Cardiac muscle cell (in vitro differentiated cells and primary cell): Measurements from ENCODE around the gene KIF1C. TPM values are rescaled to one million over a fixed set of nuclear protein-coding genes. Genes with fewer than 3 reads are reported as not detected.

Experiments used
- DNase-seq, 2 donors: peaks; one replicate each; pipeline versions ENCODE4 v3.0.0 to v3.0.0-alpha.2; 2010 to 2017; ENCODE audit warnings: low read depth in 1 of 2, low spot score in 1 of 2
- H3K27ac ChIP-seq: fragments of 200-600 bp; sonication (generic); 2 replicates; pipeline ENCODE4 v1.5.1; 2016
- H3K27me3 ChIP-seq: fragments of 200-600 bp; sonication (generic); 2 replicates; pipeline ENCODE4 v1.6.0; 2016; ENCODE audit warnings: control low read depth
- H3K36me3 ChIP-seq: fragments of 200-600 bp; sonication (generic); 2 replicates; pipeline ENCODE4 v1.5.1; 2016; ENCODE audit warnings: control low read depth
- H3K4me1 ChIP-seq: fragments of 200-600 bp; sonication (generic); 2 replicates; pipeline ENCODE4 v1.8.1; 2017; ENCODE audit warnings: low read depth, mild to moderate bottlenecking, mixed run types
- H3K4me3 ChIP-seq: fragments of 200-600 bp; sonication (generic); 2 replicates; pipeline ENCODE4 v1.5.1; 2016; ENCODE audit warnings: mild to moderate bottlenecking
- H3K9me3 ChIP-seq: fragments of 200-600 bp; sonication (generic); 2 replicates; pipeline ENCODE4 v1.5.1; 2017; ENCODE audit warnings: low read depth, mild to moderate bottlenecking, control low read depth
- CTCF ChIP-seq: IDR thresholded peaks from 2 replicates; pipeline ENCODE4 v1.5.1; 2012; ENCODE audit warnings: low read depth, mild to moderate bottlenecking, low read length
- polyA plus RNA-seq: library from polyadenylated mRNA; unstranded; fragments of >200 nt; fragmentation: Nextera tagmentation; extraction: Ambion mirVana; gene quantifications from 2 replicates; pipeline ENCODE4 v1.2.1, GENCODE V29; 2016
- total RNA-seq: library from RNA; depleted of rRNA; stranded (reverse); fragments of >200 nt; gene quantifications from 2 replicates; pipeline ENCODE4 v1.2.3, GENCODE V29; 2016

The KIF1C gene
- total and polyA plus RNA-seq, 2 experiments from 2014 or later: 65.8 to 67.1 TPM

- H3K27me3 ChIP-seq: no peaks in the 10 kb centered on the region
- no peaks in the 10 kb centered on the region for H3K36me3 ChIP-seq
- H3K9me3 ChIP-seq: no peaks in the 10 kb centered on the region
- no peak overlapping the region for H3K4me3 ChIP-seq
- no peaks in the 10 kb centered on the region for H3K4me1 ChIP-seq
- TF ChIP-seq CTCF: no peak
- no peak for DNase-seq
- no peak overlapping the region for H3K27ac ChIP-seq
These were observed 80.0 kb downstream of the KIF1C start for GRCh38 chr17:5077781-5078105.

Other genes with a start within 250 kb of the KIF1C start
- not detected in 2 replicates for gene TM4SF5, start 226.1 kb upstream of the KIF1C start, total RNA-seq
- not detected in 2 replicates for gene TM4SF5, start 226.1 kb upstream of the KIF1C start, polyA plus RNA-seq
- 0.78 and 2.2 TPM in 2 replicates for gene VMO1, start 211.6 kb upstream of the KIF1C start, total RNA-seq
- 1.1 and 1.2 TPM in 2 replicates for gene VMO1, start 211.6 kb upstream of the KIF1C start, polyA plus RNA-seq
- gene GLTPD2, start 209.0 kb upstream of the KIF1C start, total RNA-seq: not detected in 2 replicates
- 4.1 and 5.4 TPM in 2 replicates for gene GLTPD2, start 209.0 kb upstream of the KIF1C start, polyA plus RNA-seq
- 136 and 260 TPM in 2 replicates for gene PSMB6, start 201.8 kb upstream of the KIF1C start, total RNA-seq
- gene PSMB6, start 201.8 kb upstream of the KIF1C start, polyA plus RNA-seq: 409 and 580 TPM in 2 replicates
- 15.0 and 18.3 TPM in 2 replicates for gene PLD2, start 190.8 kb upstream of the KIF1C start, total RNA-seq
- gene PLD2, start 190.8 kb upstream of the KIF1C start, polyA plus RNA-seq: 12.4 and 16.8 TPM in 2 replicates
- 31.3 and 47.7 TPM in 2 replicates for gene MINK1, start 164.6 kb upstream of the KIF1C start, total RNA-seq
- gene MINK1, start 164.6 kb upstream of the KIF1C start, polyA plus RNA-seq: 27.1 and 35.9 TPM in 2 replicates
- 1.7 and 7.4 TPM in 2 replicates for gene C17orf107, start 98.4 kb upstream of the KIF1C start, total RNA-seq
- 1.3 and 1.6 TPM in 2 replicates for gene C17orf107, start 98.4 kb upstream of the KIF1C start, polyA plus RNA-seq
- 0.35 and 1.5 TPM in 2 replicates for gene CHRNE, start 94.9 kb upstream of the KIF1C start, total RNA-seq
- 0.32 and 1.1 TPM in 2 replicates for gene CHRNE, start 94.9 kb upstream of the KIF1C start, polyA plus RNA-seq
- not detected in 2 replicates for gene GP1BA, start 65.7 kb upstream of the KIF1C start, total RNA-seq
- gene GP1BA, start 65.7 kb upstream of the KIF1C start, polyA plus RNA-seq: 0.61 and 0.81 TPM in 2 replicates
- gene SLC25A11, start 57.9 kb upstream of the KIF1C start, total RNA-seq: 118 and 127 TPM in 2 replicates
- gene SLC25A11, start 57.9 kb upstream of the KIF1C start, polyA plus RNA-seq: 223 and 229 TPM in 2 replicates
- 67.4 and 73.4 TPM in 2 replicates for gene RNF167, start 57.7 kb upstream of the KIF1C start, total RNA-seq
- 71.4 and 77.1 TPM in 2 replicates for gene RNF167, start 57.7 kb upstream of the KIF1C start, polyA plus RNA-seq
- 1,337 and 2,688 TPM in 2 replicates for gene PFN1, start 49.4 kb upstream of the KIF1C start, total RNA-seq
- 1,185 and 1,476 TPM in 2 replicates for gene PFN1, start 49.4 kb upstream of the KIF1C start, polyA plus RNA-seq
- gene ENO3, start 46.8 kb upstream of the KIF1C start, total RNA-seq: 595 and 1,068 TPM in 2 replicates
- gene ENO3, start 46.8 kb upstream of the KIF1C start, polyA plus RNA-seq: 955 and 1,853 TPM in 2 replicates
- gene SPAG7, start 30.1 kb upstream of the KIF1C start, total RNA-seq: 199 and 227 TPM in 2 replicates
- 394 and 399 TPM in 2 replicates for gene SPAG7, start 30.1 kb upstream of the KIF1C start, polyA plus RNA-seq
- 10.5 and 11.6 TPM in 2 replicates for gene CAMTA2, start 10.3 kb upstream of the KIF1C start, total RNA-seq
- gene CAMTA2, start 10.3 kb upstream of the KIF1C start, polyA plus RNA-seq: 17.8 and 18.3 TPM in 2 replicates
- 1.9 and 6.7 TPM in 2 replicates for gene INCA1, start 428 bp upstream of the KIF1C start, total RNA-seq
- 6.4 and 6.9 TPM in 2 replicates for gene INCA1, start 428 bp upstream of the KIF1C start, polyA plus RNA-seq
- not detected in 2 replicates for gene SLC52A1, start 37.5 kb downstream of the KIF1C start, total RNA-seq
- 0.16 TPM in 1 of 2 replicates, not detected in the other for gene SLC52A1, start 37.5 kb downstream of the KIF1C start, polyA plus RNA-seq
- 0.21 and 0.95 TPM in 2 replicates for gene ZFP3, start 80.5 kb downstream of the KIF1C start, total RNA-seq
- gene ZFP3, start 80.5 kb downstream of the KIF1C start, polyA plus RNA-seq: 1.5 and 2.4 TPM in 2 replicates
- 14.2 and 21.0 TPM in 2 replicates for gene ZNF232, start 113.9 kb downstream of the KIF1C start, total RNA-seq
- gene ZNF232, start 113.9 kb downstream of the KIF1C start, polyA plus RNA-seq: 13.8 and 18.2 TPM in 2 replicates
- 0.03 TPM in 1 of 2 replicates, not detected in the other for gene USP6, start 118.1 kb downstream of the KIF1C start, total RNA-seq
- gene USP6, start 118.1 kb downstream of the KIF1C start, polyA plus RNA-seq: 0.53 and 0.54 TPM in 2 replicates
- gene ZNF594, start 193.9 kb downstream of the KIF1C start, total RNA-seq: 23.3 and 30.6 TPM in 2 replicates
- gene ZNF594, start 193.9 kb downstream of the KIF1C start, polyA plus RNA-seq: 13.6 and 16.2 TPM in 2 replicates
- gene SCIMP, start 236.9 kb downstream of the KIF1C start, total RNA-seq: not detected in 2 replicates
- 0.72 and 0.91 TPM in 2 replicates for gene SCIMP, start 236.9 kb downstream of the KIF1C start, polyA plus RNA-seq